ACC112 (cell line): ENCODE data around the gene ADGRF5.

Experiments
- H2AFZ ChIP-seq: fragments of 200-600 bp; sonication (generic); one replicate; pipeline ENCODE4 v1.6.0; 2017; ENCODE audit warnings: antibody characterized with exemption, low read length; ENCODE audit not compliant: unreplicated experiment
- H3K27ac ChIP-seq: fragments of 200-600 bp; sonication (generic); 2 replicates; pipeline ENCODE4 v1.5.1; 2014; ENCODE audit warnings: low read depth, mild to moderate bottlenecking, antibody characterized with exemption, low read length, moderate library complexity
- H3K27me3 ChIP-seq: fragments of 200-600 bp; sonication (generic); 2 replicates; pipeline ENCODE4 v1.6.1; 2014; ENCODE audit warnings: mild to moderate bottlenecking, antibody characterized with exemption, low read length, moderate library complexity, mixed read lengths; ENCODE audit not compliant: insufficient read depth
- H3K36me3 ChIP-seq: fragments of 200-600 bp; sonication (generic); 2 replicates; pipeline ENCODE4 v1.6.1; 2016; ENCODE audit warnings: mild to moderate bottlenecking, antibody characterized with exemption, low read length, moderate library complexity, mixed read lengths; ENCODE audit not compliant: insufficient read depth
- H3K4me1 ChIP-seq: fragments of 200-600 bp; sonication (generic); one replicate; pipeline ENCODE4 v1.6.1; 2016; ENCODE audit warnings: low read length, mixed read lengths; ENCODE audit not compliant: insufficient read depth, unreplicated experiment, control insufficient read depth
- H3K4me3 ChIP-seq: fragments of 200-600 bp; sonication (generic); 2 replicates; pipeline ENCODE4 v1.5.1; 2014; ENCODE audit warnings: mild to moderate bottlenecking, low read depth, low read length
- H3K79me2 ChIP-seq: fragments of 200-600 bp; sonication (generic); one replicate; pipeline ENCODE4 v1.6.0; 2016; ENCODE audit warnings: low read length; ENCODE audit not compliant: control insufficient read depth, unreplicated experiment, insufficient read depth

ADGRF5 gene

GRCh38 chr6:46893648-46894047, 28.1 kb downstream of the ADGRF5 start:
- Histone ChIP-seq H3K27me3 (no peaks in the 10 kb centered on the region), H3K4me1 (no peaks in the 10 kb centered on the region), H2AFZ (no peak overlapping the region), H3K4me3 (no peak overlapping the region), H3K27ac (no peak overlapping the region), H3K36me3 (no peaks in the 10 kb centered on the region), H3K79me2 (no peaks in the 10 kb centered on the region)

GRCh38 chr6:46891252-46891795, 30.4 kb downstream of the ADGRF5 start:
- Histone ChIP-seq H3K27me3 (peaks cover 4% of the 10 kb centered on the region; the same call in 1 of the 2 replicates), H3K79me2 (no peaks in the 10 kb centered on the region), H2AFZ (no peak overlapping the region), H3K4me1 (no peaks in the 10 kb centered on the region), H3K27ac (no peak overlapping the region), H3K36me3 (no peaks in the 10 kb centered on the region), H3K4me3 (no peak overlapping the region)

GRCh38 chr6:46888578-46888977, 33.2 kb downstream of the ADGRF5 start:
- H3K4me1 ChIP-seq = no peaks in the 10 kb centered on the region
- peaks cover 9% of the 10 kb centered on the region; the same call in 1 of the 2 replicates for H3K27me3 ChIP-seq
- H2AFZ ChIP-seq = no peak overlapping the region
- no peaks in the 10 kb centered on the region for H3K36me3 ChIP-seq
- H3K27ac ChIP-seq = no peak overlapping the region
- no peak overlapping the region for H3K4me3 ChIP-seq
- H3K79me2 ChIP-seq = no peaks in the 10 kb centered on the region

- Histone ChIP-seq H3K4me3 (no peak overlapping the region), H3K4me1 (no peaks in the 10 kb centered on the region), H3K36me3 (no peaks in the 10 kb centered on the region), H3K27me3 (peaks cover 14% of the 10 kb centered on the region; the same call in 1 of the 2 replicates), H2AFZ (no peak overlapping the region), H3K27ac (no peak overlapping the region), H3K79me2 (no peaks in the 10 kb centered on the region)
These were observed 33.7 kb downstream of the ADGRF5 start for GRCh38 chr6:46888031-46888430.

- no peaks in the 10 kb centered on the region for H3K36me3 ChIP-seq
- peaks cover 32% of the 10 kb centered on the region for H3K27me3 ChIP-seq
- no peak overlapping the region for H3K4me3 ChIP-seq
- H3K4me1 ChIP-seq = no peaks in the 10 kb centered on the region
- no peaks in the 10 kb centered on the region for H3K79me2 ChIP-seq
- no peak overlapping the region for H2AFZ ChIP-seq
- no peak overlapping the region for H3K27ac ChIP-seq
These were observed 39.1 kb downstream of the ADGRF5 start for GRCh38 chr6:46882645-46883044.

- H3K27me3 ChIP-seq = peaks cover 38% of the 10 kb centered on the region
- no peaks in the 10 kb centered on the region for H3K79me2 ChIP-seq
- H3K4me1 ChIP-seq = no peaks in the 10 kb centered on the region
- H2AFZ ChIP-seq = no peak overlapping the region
- H3K4me3 ChIP-seq = no peak overlapping the region
- no peak overlapping the region for H3K27ac ChIP-seq
- no peaks in the 10 kb centered on the region for H3K36me3 ChIP-seq
These were observed 42.7 kb downstream of the ADGRF5 start for GRCh38 chr6:46879003-46879402.

GRCh38 chr6:46876126-46876525, 45.6 kb downstream of the ADGRF5 start:
- Histone ChIP-seq H3K4me3 (no peak overlapping the region), H2AFZ (no peak overlapping the region), H3K79me2 (no peaks in the 10 kb centered on the region), H3K27ac (no peak overlapping the region), H3K36me3 (no peaks in the 10 kb centered on the region), H3K27me3 (peaks cover 33% of the 10 kb centered on the region), H3K4me1 (no peaks in the 10 kb centered on the region)

- Histone ChIP-seq H2AFZ (no peak overlapping the region), H3K4me1 (no peaks in the 10 kb centered on the region), H3K79me2 (no peaks in the 10 kb centered on the region), H3K36me3 (no peaks in the 10 kb centered on the region), H3K27ac (no peak overlapping the region), H3K27me3 (peaks cover 12% of the 10 kb centered on the region), H3K4me3 (no peak overlapping the region)
These were observed 54.3 kb downstream of the ADGRF5 start for GRCh38 chr6:46867411-46867810.

- Histone ChIP-seq H3K79me2 (no peaks in the 10 kb centered on the region), H3K36me3 (no peaks in the 10 kb centered on the region), H3K4me3 (no peak overlapping the region), H3K27ac (no peak overlapping the region), H3K4me1 (no peaks in the 10 kb centered on the region), H3K27me3 (peaks cover 15% of the 10 kb centered on the region; the same call in 1 of the 2 replicates), H2AFZ (no peak overlapping the region)
These were observed 56.5 kb downstream of the ADGRF5 start for GRCh38 chr6:46865221-46865620.

GRCh38 chr6:46863791-46864190, 57.9 kb downstream of the ADGRF5 start:
- H2AFZ ChIP-seq = no peak overlapping the region
- H3K79me2 ChIP-seq = no peaks in the 10 kb centered on the region
- H3K4me1 ChIP-seq = no peaks in the 10 kb centered on the region
- peaks cover 15% of the 10 kb centered on the region; the same call in 1 of the 2 replicates for H3K27me3 ChIP-seq
- no peak overlapping the region for H3K27ac ChIP-seq
- H3K36me3 ChIP-seq = no peaks in the 10 kb centered on the region
- no peak overlapping the region for H3K4me3 ChIP-seq

GRCh38 chr6:46862381-46862780, 59.4 kb downstream of the ADGRF5 start:
- Histone ChIP-seq H3K36me3 (no peaks in the 10 kb centered on the region), H3K4me3 (no peak overlapping the region), H3K27me3 (peaks cover 15% of the 10 kb centered on the region; the same call in 1 of the 2 replicates), H3K27ac (no peak overlapping the region), H2AFZ (no peak overlapping the region), H3K79me2 (no peaks in the 10 kb centered on the region), H3K4me1 (no peaks in the 10 kb centered on the region)
